ENCODE results near the gene TENM4. TPM values are rescaled to one million over a fixed set of nuclear protein-coding genes. Genes with fewer than 3 reads are reported as not detected.

TENM4 gene
- total and polyA plus RNA-seq, 4 donors, result 24.8 to 70.5 (median 38.1) TPM

DNA sequence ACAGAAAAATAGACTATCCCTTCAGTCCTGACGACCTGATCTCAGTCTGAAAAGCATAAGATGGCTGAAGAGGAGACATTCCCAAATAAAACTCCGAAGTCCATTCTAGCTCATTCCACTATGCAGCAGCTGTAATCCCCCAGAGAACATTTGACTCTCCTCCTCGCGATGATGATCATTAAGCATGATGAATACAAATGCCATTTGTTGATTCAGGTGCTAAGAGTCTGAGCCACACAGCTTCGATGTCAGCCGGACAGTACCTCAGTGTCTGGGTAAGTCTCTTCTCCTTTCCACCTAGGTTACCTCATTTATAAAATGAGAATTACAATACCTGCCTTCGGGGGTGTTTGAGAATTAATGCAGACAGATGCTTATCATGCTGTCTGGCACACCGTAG lies 94.8 kb downstream of the TENM4 start:
- Histone ChIP-seq H3K27ac (ENCODE audit: low read depth, low read length) (no peak overlapping the region), H3K9me3 (ENCODE audit: control insufficient read depth, insufficient read depth, low read length) (no peaks in the 10 kb centered on the region), H3K4me3 (ENCODE audit: low read depth, low read length) (no peak overlapping the region), H3K27me3 (ENCODE audit: control insufficient read depth, insufficient read depth, low read length) (no peaks in the 10 kb centered on the region), H3K36me3 (ENCODE audit: control insufficient read depth, insufficient read depth, low read length) (no peaks in the 10 kb centered on the region), H3K4me1 (ENCODE audit: control insufficient read depth, insufficient read depth, low read length) (peaks cover 9% of the 10 kb centered on the region)
- peak in 1 of 6 donors; percentile 62 for DNase-seq (ENCODE audit: low read depth in 4 of 6, low spot score in 6 of 6)
- 43% methylated on average over 4 of the region's 8 CpGs for WGBS (ENCODE audit: insufficient coverage)

DNA sequence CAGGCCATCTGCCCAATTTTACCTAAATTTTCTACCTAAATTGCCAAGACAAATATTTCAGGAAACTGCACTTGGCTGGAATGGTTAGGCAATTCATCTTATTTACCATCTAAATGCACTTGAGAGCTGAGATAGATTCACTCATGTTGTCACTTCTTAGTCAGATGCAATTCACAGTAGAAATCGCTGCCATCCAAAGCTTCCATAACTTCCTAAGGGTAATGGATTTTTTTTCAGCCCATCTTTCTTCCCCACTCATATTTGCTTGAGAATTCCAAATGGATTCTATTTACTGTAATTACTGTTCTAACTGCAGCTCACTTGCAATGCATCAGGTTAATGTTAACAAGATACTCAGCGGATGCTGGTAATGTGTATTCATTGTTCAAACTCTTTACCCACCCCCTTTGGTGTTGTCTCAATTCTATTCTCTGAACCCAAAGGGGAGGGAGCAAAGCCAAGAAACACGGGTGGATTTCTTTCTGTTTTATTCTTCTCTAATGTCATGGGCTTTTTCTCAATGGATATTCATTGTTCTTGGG lies 96.0 kb downstream of the TENM4 start:
- 14% methylated on average over 1 of the region's 3 CpGs for WGBS (ENCODE audit: insufficient coverage)

DNA sequence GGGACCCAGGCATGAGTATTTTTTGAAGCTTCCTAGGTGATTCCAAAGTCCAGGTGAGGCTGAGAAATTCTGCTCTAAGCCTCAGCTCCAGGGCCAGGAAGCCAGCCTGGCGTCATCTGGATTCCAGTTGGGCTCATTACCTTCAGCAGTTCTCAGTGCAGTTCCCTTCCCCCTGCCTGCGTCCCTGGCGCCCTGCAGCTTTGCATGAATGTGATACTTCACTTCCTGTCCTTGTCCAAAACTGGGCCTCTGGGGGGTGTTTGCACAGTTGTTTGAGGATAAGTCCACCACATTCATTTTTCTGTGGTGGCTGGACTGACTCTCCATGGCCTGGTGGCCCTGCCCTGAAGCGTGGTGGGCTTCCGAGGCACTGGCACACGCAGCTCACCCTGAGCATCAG lies 98.1 kb downstream of the TENM4 start:
- Histone ChIP-seq H3K27ac (ENCODE audit: low read depth, low read length) (no peak overlapping the region), H3K9me3 (ENCODE audit: control insufficient read depth, insufficient read depth, low read length) (no peaks in the 10 kb centered on the region), H3K4me1 (ENCODE audit: control insufficient read depth, insufficient read depth, low read length) (peaks cover 11% of the 10 kb centered on the region), H3K4me3 (ENCODE audit: low read depth, low read length) (no peak overlapping the region), H3K36me3 (ENCODE audit: control insufficient read depth, insufficient read depth, low read length) (no peaks in the 10 kb centered on the region), H3K27me3 (ENCODE audit: control insufficient read depth, insufficient read depth, low read length) (no peaks in the 10 kb centered on the region)
- no peak for DNase-seq (ENCODE audit: low read depth in 4 of 6, low spot score in 6 of 6)
- 86% methylated on average over 5 of the region's 6 CpGs for WGBS (ENCODE audit: insufficient coverage)

More for the DNA sequence above, 96.0 kb downstream of the TENM4 start:
- no peaks in the 10 kb centered on the region for H3K36me3 ChIP-seq (ENCODE audit: control insufficient read depth, insufficient read depth, low read length)
- peak in 2 of 6 donors; percentile 29 to 83 for DNase-seq (ENCODE audit: low read depth in 4 of 6, low spot score in 6 of 6)
- no peak overlapping the region for H3K27ac ChIP-seq (ENCODE audit: low read depth, low read length)
- H3K4me1 ChIP-seq (ENCODE audit: control insufficient read depth, insufficient read depth, low read length), result peaks cover 9% of the 10 kb centered on the region
- H3K9me3 ChIP-seq (ENCODE audit: control insufficient read depth, insufficient read depth, low read length), result no peaks in the 10 kb centered on the region
- H3K4me3 ChIP-seq (ENCODE audit: low read depth, low read length), result no peak overlapping the region
- H3K27me3 ChIP-seq (ENCODE audit: control insufficient read depth, insufficient read depth, low read length), result no peaks in the 10 kb centered on the region

- H3K36me3 ChIP-seq (ENCODE audit: control insufficient read depth, insufficient read depth, low read length), result no peaks in the 10 kb centered on the region
- WGBS (ENCODE audit: insufficient coverage), result 91% methylated on average over 6 of the region's 8 CpGs
- no peak for DNase-seq (ENCODE audit: low read depth in 4 of 6, low spot score in 6 of 6)
- no peaks in the 10 kb centered on the region for H3K27me3 ChIP-seq (ENCODE audit: control insufficient read depth, insufficient read depth, low read length)
- no peaks in the 10 kb centered on the region for H3K9me3 ChIP-seq (ENCODE audit: control insufficient read depth, insufficient read depth, low read length)
- H3K27ac ChIP-seq (ENCODE audit: low read depth, low read length), result no peak overlapping the region
- no peak overlapping the region for H3K4me3 ChIP-seq (ENCODE audit: low read depth, low read length)
- H3K4me1 ChIP-seq (ENCODE audit: control insufficient read depth, insufficient read depth, low read length), result peaks cover 11% of the 10 kb centered on the region
These were observed 98.6 kb downstream of the TENM4 start for GRCh38 chr11:79342236-79342635.

DNA sequence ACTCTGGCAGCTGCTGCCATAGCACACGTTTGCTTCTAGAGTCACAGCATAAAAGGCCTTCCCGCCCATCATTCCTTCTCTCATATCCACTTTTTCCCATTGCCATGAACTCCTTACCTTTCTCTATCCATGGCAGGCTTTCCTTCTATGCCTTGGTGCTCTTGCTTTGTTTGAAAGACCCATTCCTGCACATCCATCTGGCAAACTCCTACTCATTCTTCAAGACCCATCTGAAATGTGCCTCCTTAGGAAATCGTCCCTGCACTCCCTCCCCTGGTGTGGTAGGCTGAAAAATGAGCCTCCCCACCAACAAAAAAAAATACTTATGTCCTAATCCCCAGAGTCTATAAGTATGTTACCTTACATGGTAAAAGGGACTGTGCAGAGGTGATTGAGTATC lies 100.3 kb downstream of the TENM4 start:
- no peak for DNase-seq (ENCODE audit: low read depth in 4 of 6, low spot score in 6 of 6)
- Histone ChIP-seq H3K9me3 (ENCODE audit: control insufficient read depth, insufficient read depth, low read length) (no peaks in the 10 kb centered on the region), H3K27ac (ENCODE audit: low read depth, low read length) (no peak overlapping the region), H3K36me3 (ENCODE audit: control insufficient read depth, insufficient read depth, low read length) (no peaks in the 10 kb centered on the region), H3K4me3 (ENCODE audit: low read depth, low read length) (no peak overlapping the region), H3K27me3 (ENCODE audit: control insufficient read depth, insufficient read depth, low read length) (no peaks in the 10 kb centered on the region), H3K4me1 (ENCODE audit: control insufficient read depth, insufficient read depth, low read length) (peaks cover 15% of the 10 kb centered on the region)
- WGBS (ENCODE audit: insufficient coverage), result 95% methylated on average over 2 of the region's 3 CpGs

DNA sequence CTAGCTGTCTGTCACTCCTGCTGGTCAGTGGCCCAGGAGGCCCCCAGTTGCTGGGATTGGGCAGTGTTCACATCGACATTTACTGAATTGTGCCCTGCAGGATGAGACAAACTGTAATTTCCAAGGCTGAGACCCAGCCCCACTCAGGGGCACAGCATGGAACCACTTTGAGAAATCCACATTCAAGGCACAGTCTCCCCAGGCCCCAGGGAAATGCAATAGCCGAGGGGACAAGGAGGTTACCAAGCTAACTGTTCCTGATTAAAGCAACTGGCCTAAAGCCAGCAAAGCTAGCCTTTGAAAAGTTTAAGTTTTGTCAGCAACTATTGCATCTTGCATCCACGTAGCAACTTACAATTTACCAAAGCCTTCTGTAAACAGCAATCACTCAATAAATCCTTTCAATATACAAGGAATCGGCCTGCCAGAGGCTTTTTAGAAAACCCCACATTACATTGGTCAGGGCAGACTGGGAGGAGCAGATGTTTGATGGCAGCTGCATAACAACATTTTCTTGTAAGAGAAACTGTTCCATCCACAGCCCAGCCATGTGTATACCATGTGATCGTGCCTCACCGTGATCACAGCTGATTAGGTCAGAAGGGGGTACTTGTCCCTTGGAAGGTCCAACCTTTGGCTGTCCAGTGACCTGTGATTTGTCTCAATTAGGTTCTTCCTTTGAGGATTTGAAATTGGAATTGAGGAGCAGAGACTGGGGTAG lies 103.9 kb downstream of the TENM4 start:
- no peaks in the 10 kb centered on the region for H3K27me3 ChIP-seq (ENCODE audit: control insufficient read depth, insufficient read depth, low read length)
- peaks cover 14% of the 10 kb centered on the region for H3K4me1 ChIP-seq (ENCODE audit: control insufficient read depth, insufficient read depth, low read length)
- H3K27ac ChIP-seq (ENCODE audit: low read depth, low read length), result no peak overlapping the region
- peak in 1 of 6 donors; percentile 21 for DNase-seq (ENCODE audit: low read depth in 4 of 6, low spot score in 6 of 6)
- 25% methylated on average over 5 of the region's 6 CpGs for WGBS (ENCODE audit: insufficient coverage)
- no peaks in the 10 kb centered on the region for H3K36me3 ChIP-seq (ENCODE audit: control insufficient read depth, insufficient read depth, low read length)
- no peaks in the 10 kb centered on the region for H3K9me3 ChIP-seq (ENCODE audit: control insufficient read depth, insufficient read depth, low read length)
- H3K4me3 ChIP-seq (ENCODE audit: low read depth, low read length), result no peak overlapping the region

GRCh38 chr11:79335681-79336080 lies 105.1 kb downstream of the TENM4 start:
- H3K36me3 ChIP-seq (ENCODE audit: control insufficient read depth, insufficient read depth, low read length), result no peaks in the 10 kb centered on the region
- H3K4me3 ChIP-seq (ENCODE audit: low read depth, low read length), result no peak overlapping the region
- no peak overlapping the region for H3K27ac ChIP-seq (ENCODE audit: low read depth, low read length)
- no peaks in the 10 kb centered on the region for H3K9me3 ChIP-seq (ENCODE audit: control insufficient read depth, insufficient read depth, low read length)
- peaks cover 25% of the 10 kb centered on the region for H3K4me1 ChIP-seq (ENCODE audit: control insufficient read depth, insufficient read depth, low read length)
- 70% methylated on average over 2 of the region's 3 CpGs for WGBS (ENCODE audit: insufficient coverage)
- no peaks in the 10 kb centered on the region for H3K27me3 ChIP-seq (ENCODE audit: control insufficient read depth, insufficient read depth, low read length)
- no peak for DNase-seq (ENCODE audit: low read depth in 4 of 6, low spot score in 6 of 6)

DNA sequence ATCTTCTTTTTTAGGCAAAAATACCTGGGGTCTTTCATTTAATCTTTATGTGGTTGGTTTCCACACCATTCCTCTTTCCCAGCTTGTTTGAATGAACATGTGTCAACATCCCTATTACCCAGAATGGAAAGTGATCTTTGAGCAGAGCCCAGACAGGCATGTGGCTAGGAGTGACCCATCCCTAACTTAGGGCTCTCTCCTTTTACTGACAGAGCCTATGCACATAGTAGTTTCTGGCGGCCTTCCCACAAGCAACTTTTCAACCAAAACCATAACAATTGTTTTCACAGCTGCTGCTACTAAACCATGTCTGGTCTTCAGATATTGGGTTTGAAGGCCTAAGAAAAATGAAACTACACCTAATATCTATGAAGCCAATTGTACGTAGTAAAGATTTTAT lies 107.5 kb downstream of the TENM4 start:
- H3K27me3 ChIP-seq (ENCODE audit: control insufficient read depth, insufficient read depth, low read length), result no peaks in the 10 kb centered on the region
- WGBS (ENCODE audit: insufficient coverage), result no CpG with 5 or more reads among the region's 2 CpGs
- H3K9me3 ChIP-seq (ENCODE audit: control insufficient read depth, insufficient read depth, low read length), result no peaks in the 10 kb centered on the region
- H3K4me3 ChIP-seq (ENCODE audit: low read depth, low read length), result no peak overlapping the region
- no peaks in the 10 kb centered on the region for H3K36me3 ChIP-seq (ENCODE audit: control insufficient read depth, insufficient read depth, low read length)
- DNase-seq (ENCODE audit: low read depth in 4 of 6, low spot score in 6 of 6), result no peak
- H3K4me1 ChIP-seq (ENCODE audit: control insufficient read depth, insufficient read depth, low read length), result peaks cover 31% of the 10 kb centered on the region
- no peak overlapping the region for H3K27ac ChIP-seq (ENCODE audit: low read depth, low read length)

DNA sequence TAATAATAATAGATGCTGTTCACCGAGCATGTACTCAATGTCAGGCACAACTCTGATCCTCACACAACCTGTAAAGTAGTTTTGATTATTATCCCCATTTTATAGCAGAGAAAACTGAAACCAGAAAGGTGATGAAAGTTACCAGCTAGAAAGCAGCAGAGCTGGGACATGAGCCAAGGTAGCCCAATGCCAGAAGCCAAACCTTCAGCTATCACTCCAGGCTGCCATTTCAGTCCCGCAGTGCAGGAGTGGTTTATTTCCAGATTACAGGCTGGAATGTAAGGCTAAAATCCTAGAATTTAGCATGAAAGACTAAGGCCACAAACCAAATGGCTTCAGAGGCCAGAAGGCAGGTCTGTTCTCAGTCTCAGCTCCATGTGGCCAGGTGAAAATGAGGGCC lies 108.8 kb downstream of the TENM4 start:
- no peaks in the 10 kb centered on the region for H3K36me3 ChIP-seq (ENCODE audit: control insufficient read depth, insufficient read depth, low read length)

More for the DNA sequence above, 108.8 kb downstream of the TENM4 start:
- 25% methylated on average over 1 of the region's 2 CpGs for WGBS (ENCODE audit: insufficient coverage)
- Histone ChIP-seq H3K27me3 (ENCODE audit: control insufficient read depth, insufficient read depth, low read length) (no peaks in the 10 kb centered on the region), H3K4me1 (ENCODE audit: control insufficient read depth, insufficient read depth, low read length) (peaks cover 27% of the 10 kb centered on the region), H3K9me3 (ENCODE audit: control insufficient read depth, insufficient read depth, low read length) (no peaks in the 10 kb centered on the region), H3K27ac (ENCODE audit: low read depth, low read length) (no peak overlapping the region), H3K4me3 (ENCODE audit: low read depth, low read length) (no peak overlapping the region)
- DNase-seq (ENCODE audit: low read depth in 4 of 6, low spot score in 6 of 6), result peak in 1 of 6 donors; percentile 31
